ENCODE data around the gene ZNF284. TPM values are rescaled to one million over a fixed set of nuclear protein-coding genes. Genes with fewer than 3 reads are reported as not detected.

ZNF284 gene
- total and polyA plus RNA-seq, 4 donors: 0.62 to 4.1 (median 1.5) TPM

DNA sequence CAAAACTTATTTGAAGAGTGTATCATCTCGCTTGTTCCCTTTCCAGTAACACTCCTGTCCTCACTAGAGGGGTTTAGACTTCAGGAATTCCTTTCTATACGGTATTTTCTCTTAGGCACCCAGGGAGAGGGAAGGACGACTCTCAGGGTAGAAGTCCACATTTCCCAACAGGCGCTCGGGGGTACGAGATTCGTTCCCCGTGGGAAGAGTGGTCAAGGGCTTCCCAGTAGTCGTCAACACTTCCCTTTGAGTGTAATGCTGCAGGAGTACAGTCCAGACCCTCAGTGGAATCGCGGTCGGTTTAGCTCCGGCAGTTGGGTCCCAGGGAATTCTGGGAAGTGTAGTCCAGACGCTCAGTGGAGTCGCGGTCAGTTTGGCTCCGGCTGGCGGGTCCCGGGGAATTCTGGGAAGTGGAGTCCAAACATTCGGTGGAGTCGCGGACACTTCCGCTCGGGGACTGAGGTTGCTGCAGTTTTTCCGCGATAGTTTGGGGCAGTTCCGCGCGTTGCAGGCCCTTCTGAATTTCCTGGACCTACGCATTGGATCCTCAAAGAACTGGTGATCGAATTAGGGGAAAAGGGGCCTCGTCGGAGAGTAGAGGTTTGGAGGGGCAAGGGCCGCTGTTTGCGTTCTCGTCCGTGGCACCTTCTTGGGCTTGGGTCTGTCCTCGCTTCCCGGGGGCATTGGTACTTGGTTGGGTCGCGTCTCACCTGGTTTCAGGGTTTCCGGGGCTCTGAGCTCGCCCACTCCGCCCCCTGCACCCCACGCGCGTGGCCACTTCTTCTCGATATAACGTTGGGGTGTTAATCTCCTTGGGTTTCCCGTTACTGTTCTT, 22.2 kb downstream of the ZNF284 start, which contains the start of gene ZNF224:
Gene ZNF224, plus strand, starts transcription at position 431 of the 835 bp plus-strand sequence. CDS start 3,513 bp downstream, outside the sequence.
- Histone ChIP-seq H3K9ac (ENCODE audit: insufficient read depth in 1 of 2, low read length in 2 of 2) (peak within 1 kb of the TSS; percentile 70 to 94), H3K27me3 (ENCODE audit: control insufficient read depth in 3 of 3, insufficient read depth in 3 of 3, low read length in 2 of 3) (no peaks in the 10 kb centered on the region), H3K9me3 (ENCODE audit: control insufficient read depth in 4 of 4, insufficient read depth in 3 of 4, low read length in 3 of 4) (peaks cover 0 to 6% (median 0%) of the 10 kb centered on the region in 4 donors), H3K36me3 (ENCODE audit: control insufficient read depth in 4 of 4, insufficient read depth in 4 of 4, low read length in 4 of 4) (peaks cover 5 to 18% (median 10%) of the 10 kb centered on the region in 4 donors), H3K4me3 (peak within 1 kb of the TSS; percentile 94), H3K4me1 (ENCODE audit: control insufficient read depth in 5 of 5, insufficient read depth in 5 of 5, low read length in 5 of 5) (peaks cover 0 to 5% (median 0%) of the 10 kb centered on the region in 5 donors), H3K27ac (ENCODE audit: low read depth in 1 of 2, low read length in 1 of 2) (peak within 1 kb of the TSS; percentile 56 to 81)
- TF ChIP-seq CTCF (IDR thresholded peaks at IDR 0.05; ENCODE audit: control extremely low read depth, extremely low read depth): no peak
- peak; percentile 97 for ATAC-seq (ENCODE audit: insufficient read depth, low FRiP score)
- DNase-seq: peak; percentile 96 to 98 (median 97)
- 0% methylated on average over 50 of the region's 50 CpGs for WGBS, 2 donors

- WGBS, 2 donors: 97 to 99% methylated on average over 3 of the region's 3 CpGs
These were observed 35.8 kb downstream of the ZNF284 start for GRCh38 chr19:44107751-44108150.

GRCh38 chr19:44109458-44109857, 37.5 kb downstream of the ZNF284 start:
- peaks cover 0 to 6% (median 1%) of the 10 kb centered on the region in 5 donors for H3K4me1 ChIP-seq (ENCODE audit: control insufficient read depth in 5 of 5, insufficient read depth in 5 of 5, low read length in 5 of 5)
- no peak overlapping the region for H3K4me3 ChIP-seq
- ATAC-seq (ENCODE audit: insufficient read depth, low FRiP score) (no peak), DNase-seq (no peak)
- no peak overlapping the region for H3K9ac ChIP-seq (ENCODE audit: insufficient read depth in 1 of 2, low read length in 2 of 2)
- no peak overlapping the region for H3K27ac ChIP-seq (ENCODE audit: low read depth in 1 of 2, low read length in 1 of 2)
- H3K27me3 ChIP-seq (ENCODE audit: control insufficient read depth in 3 of 3, insufficient read depth in 3 of 3, low read length in 2 of 3): no peaks in the 10 kb centered on the region
- TF ChIP-seq CTCF (IDR thresholded peaks at IDR 0.05; ENCODE audit: control extremely low read depth, extremely low read depth): no peak
- H3K9me3 ChIP-seq (ENCODE audit: control insufficient read depth in 4 of 4, insufficient read depth in 3 of 4, low read length in 3 of 4): peaks cover 15 to 31% (median 21%) of the 10 kb centered on the region in 4 donors
- H3K36me3 ChIP-seq (ENCODE audit: control insufficient read depth in 4 of 4, insufficient read depth in 4 of 4, low read length in 4 of 4): peaks cover 10 to 35% (median 27%) of the 10 kb centered on the region in 4 donors

More at GRCh38 chr19:44107751-44108150, 35.8 kb downstream of the ZNF284 start:
- ATAC-seq (ENCODE audit: insufficient read depth, low FRiP score) (no peak), DNase-seq (no peak)
- peaks cover 22 to 38% (median 24%) of the 10 kb centered on the region in 4 donors for H3K9me3 ChIP-seq (ENCODE audit: control insufficient read depth in 4 of 4, insufficient read depth in 3 of 4, low read length in 3 of 4)
- no peak overlapping the region for H3K4me3 ChIP-seq
- H3K9ac ChIP-seq (ENCODE audit: insufficient read depth in 1 of 2, low read length in 2 of 2): no peak overlapping the region
- H3K27me3 ChIP-seq (ENCODE audit: control insufficient read depth in 3 of 3, insufficient read depth in 3 of 3, low read length in 2 of 3): no peaks in the 10 kb centered on the region
- H3K36me3 ChIP-seq (ENCODE audit: control insufficient read depth in 4 of 4, insufficient read depth in 4 of 4, low read length in 4 of 4): peaks cover 14 to 50% (median 40%) of the 10 kb centered on the region in 4 donors
- H3K27ac ChIP-seq (ENCODE audit: low read depth in 1 of 2, low read length in 1 of 2): no peak overlapping the region
- TF ChIP-seq CTCF (IDR thresholded peaks at IDR 0.05; ENCODE audit: control extremely low read depth, extremely low read depth): no peak
- H3K4me1 ChIP-seq (ENCODE audit: control insufficient read depth in 5 of 5, insufficient read depth in 5 of 5, low read length in 5 of 5): no peaks in the 10 kb centered on the region

Data from lung (tissue), 12 donors.